Sigmoid colon (tissue), 3 donors: ENCODE measurements around the gene MAPK12.

Source experiments
- POLR2A ChIP-seq, 2 donors: fragments of 450-650 bp; IDR thresholded peaks; one replicate each; pipeline ENCODE4 v1.6.1; 2016; ENCODE audit warnings: antibody characterized with exemption in 2 of 2, mild to moderate bottlenecking in 2 of 2, moderate library complexity in 2 of 2
- TF ChIP-seq, protein P1 (sequence below), 4 experiments: fragments of 450-650 bp in 3 of 4; fragments of 200-600 bp in 1 of 4; IDR thresholded peaks; one replicate each; pipeline ENCODE4 v1.5.1; 2016 to 2019; ENCODE audit warnings: antibody characterized with exemption in 4 of 4, mild to moderate bottlenecking in 3 of 4, moderate library complexity in 2 of 4

DNA sequence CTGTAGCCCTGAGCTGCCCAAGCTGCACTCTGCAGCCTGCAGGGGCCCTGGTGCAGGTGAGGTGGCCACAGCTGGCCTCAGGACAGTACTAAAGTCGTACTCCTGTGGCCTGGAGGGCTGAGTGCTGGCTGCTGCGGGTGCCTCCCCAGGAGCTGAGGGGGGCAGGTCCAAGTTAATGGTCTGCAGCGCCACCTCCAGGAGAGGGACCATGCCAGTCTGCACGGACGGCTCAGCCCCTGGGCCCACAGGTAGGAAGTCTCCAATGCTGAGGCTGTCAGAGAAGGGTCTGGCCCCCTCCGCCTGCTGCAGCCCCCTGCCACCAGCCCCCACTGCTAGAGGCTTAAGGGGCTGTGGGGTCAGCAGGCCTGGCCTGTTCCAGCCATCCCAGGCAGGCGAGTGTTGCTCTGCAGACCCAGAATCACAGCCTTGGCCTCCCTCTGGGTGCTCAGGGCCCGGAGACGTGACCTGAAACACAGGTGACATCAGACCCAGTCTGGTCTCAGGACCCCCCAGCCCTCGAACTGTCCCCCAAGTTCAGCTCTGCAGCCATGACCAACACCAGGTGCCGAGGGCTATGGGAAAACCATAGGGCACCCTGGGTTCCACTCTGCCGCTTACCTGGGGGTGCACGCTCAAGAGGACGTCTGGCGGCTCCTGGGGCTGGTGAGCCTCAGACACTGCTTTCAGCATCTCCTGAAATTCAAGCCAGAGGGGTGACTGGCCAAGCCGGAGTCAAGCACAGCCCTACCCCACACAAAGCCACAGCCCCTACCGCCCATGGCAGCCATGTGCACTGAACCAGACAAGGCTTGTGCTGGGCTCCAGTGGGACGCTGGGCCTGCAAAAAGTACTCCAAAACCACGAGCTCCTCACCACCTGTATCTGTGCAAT, 39.8 kb downstream of the MAPK12 start:
- TF ChIP-seq, protein P1, sequence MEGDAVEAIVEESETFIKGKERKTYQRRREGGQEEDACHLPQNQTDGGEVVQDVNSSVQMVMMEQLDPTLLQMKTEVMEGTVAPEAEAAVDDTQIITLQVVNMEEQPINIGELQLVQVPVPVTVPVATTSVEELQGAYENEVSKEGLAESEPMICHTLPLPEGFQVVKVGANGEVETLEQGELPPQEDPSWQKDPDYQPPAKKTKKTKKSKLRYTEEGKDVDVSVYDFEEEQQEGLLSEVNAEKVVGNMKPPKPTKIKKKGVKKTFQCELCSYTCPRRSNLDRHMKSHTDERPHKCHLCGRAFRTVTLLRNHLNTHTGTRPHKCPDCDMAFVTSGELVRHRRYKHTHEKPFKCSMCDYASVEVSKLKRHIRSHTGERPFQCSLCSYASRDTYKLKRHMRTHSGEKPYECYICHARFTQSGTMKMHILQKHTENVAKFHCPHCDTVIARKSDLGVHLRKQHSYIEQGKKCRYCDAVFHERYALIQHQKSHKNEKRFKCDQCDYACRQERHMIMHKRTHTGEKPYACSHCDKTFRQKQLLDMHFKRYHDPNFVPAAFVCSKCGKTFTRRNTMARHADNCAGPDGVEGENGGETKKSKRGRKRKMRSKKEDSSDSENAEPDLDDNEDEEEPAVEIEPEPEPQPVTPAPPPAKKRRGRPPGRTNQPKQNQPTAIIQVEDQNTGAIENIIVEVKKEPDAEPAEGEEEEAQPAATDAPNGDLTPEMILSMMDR (IDR thresholded peaks at IDR 0.05): no peak
- TF ChIP-seq POLR2A (IDR thresholded peaks at IDR 0.05): no peak
